UCSD-AML1 (cell line): Measurements from ENCODE around the gene ARHGEF1.

ENCODE experiments used
- DNase-seq: peaks from one replicate; lab custom pipeline; 2025; ENCODE audit not compliant: unreplicated experiment; lab: John Stamatoyannopoulos, UW

ARHGEF1 gene

GRCh38 chr19:41915776-41916414, 32.9 kb downstream of the ARHGEF1 start:
- DNase-seq: no peak

GRCh38 chr19:41917676-41918075, 34.7 kb downstream of the ARHGEF1 start:
- DNase-seq: no peak

GRCh38 chr19:41918095-41918494, 35.1 kb downstream of the ARHGEF1 start:
- DNase-seq: no peak

GRCh38 chr19:41918653-41919244, 35.8 kb downstream of the ARHGEF1 start:
- DNase-seq: no peak

- DNase-seq: no peak
Observed at GRCh38 chr19:41919948-41920712, 37.1 kb downstream of the ARHGEF1 start.

- DNase-seq: no peak
Observed at GRCh38 chr19:41920882-41921576, 38.0 kb downstream of the ARHGEF1 start.

- DNase-seq: no peak
Observed at GRCh38 chr19:41921577-41922576, 38.9 kb downstream of the ARHGEF1 start.

GRCh38 chr19:41922585-41922984, 39.6 kb downstream of the ARHGEF1 start:
- no peak for DNase-seq

- DNase-seq: no peak
Observed at GRCh38 chr19:41923045-41923788, 40.2 kb downstream of the ARHGEF1 start.

- DNase-seq: no peak
Observed at GRCh38 chr19:41924151-41925145, 41.5 kb downstream of the ARHGEF1 start.

GRCh38 chr19:41925208-41926003, 42.4 kb downstream of the ARHGEF1 start:
- DNase-seq: no peak

GRCh38 chr19:41926028-41926762, 43.2 kb downstream of the ARHGEF1 start:
- no peak for DNase-seq

GRCh38 chr19:41926763-41927496, 43.9 kb downstream of the ARHGEF1 start:
- no peak for DNase-seq

GRCh38 chr19:41927497-41928192, 44.7 kb downstream of the ARHGEF1 start:
- DNase-seq: no peak

- peak; percentile 46 for DNase-seq
Observed at GRCh38 chr19:41928221-41928683, 45.3 kb downstream of the ARHGEF1 start, which contains the start of gene ERFL. Gene ERFL (minus strand): TSS chr19:41928449. CDS start chr19:41912919, 15,530 bp downstream.
